ENCODE results near the gene ST6GALNAC2.

Gene ST6GALNAC2

DNA sequence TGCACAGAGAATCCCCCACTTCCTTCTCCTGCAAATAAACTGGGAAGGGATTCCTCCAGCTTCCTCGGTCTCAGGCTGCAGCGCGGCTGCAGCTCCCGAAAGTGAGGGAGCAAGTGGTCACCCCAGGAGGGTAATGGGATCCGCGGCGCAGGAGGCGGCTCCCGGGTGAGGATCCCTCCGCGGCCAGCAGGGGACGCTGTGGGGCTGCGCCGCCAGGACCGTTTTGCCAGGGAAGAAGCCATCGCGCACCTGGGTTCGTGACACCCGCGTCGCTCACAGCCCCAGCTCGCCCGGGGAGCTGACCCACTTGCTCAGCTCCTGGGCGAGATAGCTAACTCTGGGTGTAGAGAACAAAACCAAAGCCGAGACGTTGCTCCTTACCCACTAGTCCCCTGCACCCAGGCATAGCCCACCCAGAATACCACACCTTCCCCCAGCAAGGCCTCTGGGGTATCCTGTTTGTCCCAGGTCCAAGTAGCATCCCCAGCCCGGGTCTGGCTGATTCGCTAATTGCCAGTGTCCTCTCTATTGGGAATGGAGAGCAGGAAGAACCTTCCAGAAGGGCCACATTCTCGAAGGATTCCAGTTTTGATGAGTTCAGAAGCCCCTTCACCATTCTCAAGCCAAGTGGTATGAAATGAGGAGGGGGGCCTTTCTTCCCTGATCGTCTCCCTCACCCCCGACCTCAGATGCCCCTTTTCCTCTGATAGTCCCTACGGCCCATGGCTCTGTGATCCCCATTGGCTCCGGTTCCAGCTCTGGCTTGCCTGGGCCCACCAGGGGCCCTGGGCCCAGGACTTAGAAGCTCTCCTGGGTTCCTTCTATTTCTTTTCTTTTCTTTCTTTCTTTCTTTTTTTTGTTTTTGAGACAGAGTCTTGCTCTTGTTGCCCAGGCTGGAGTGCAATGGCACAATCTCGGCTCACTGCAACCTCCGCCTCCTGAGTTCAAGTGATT lies 62.3 kb downstream of the ST6GALNAC2 start (continued):
- TF ChIP-seq ZNF266 (tag by site-specific recombination; IDR thresholded peaks at IDR 0.05; ENCODE audit: low read depth) (no peak), SP3 (tag by site-specific recombination; IDR thresholded peaks at IDR 0.05) (no peak), SP7 (tag by site-specific recombination; IDR thresholded peaks at IDR 0.05) (peak; percentile 60), ZNF184 (tag by site-specific recombination; IDR thresholded peaks at IDR 0.05) (no peak), ZNF580 (tag by site-specific recombination; IDR thresholded peaks at IDR 0.05) (no peak), ZNF391 (tag by site-specific recombination; IDR thresholded peaks at IDR 0.05; ENCODE audit: borderline replicate concordance, low read depth) (no peak; the same call in 1 of the 2 replicates), GLI4 (tag by site-specific recombination; IDR thresholded peaks at IDR 0.05) (no peak), HIC1 (tag by site-specific recombination; IDR thresholded peaks at IDR 0.05) (peak; percentile 32; the same call in 1 of the 2 replicates), ZNF26 (tag by site-specific recombination; IDR thresholded peaks at IDR 0.05) (no peak), ZNF48 (tag by site-specific recombination; IDR thresholded peaks at IDR 0.05) (no peak), ZNF501 (tag by site-specific recombination; IDR thresholded peaks at IDR 0.05) (0 out of 2 replicates have a peak, but pooled peaks have one; percentile 63), ZNF433 (tag by site-specific recombination; IDR thresholded peaks at IDR 0.05; ENCODE audit: low read depth) (no peak), EGR2 (tag by site-specific recombination; IDR thresholded peaks at IDR 0.05; ENCODE audit: low read depth) (no peak), ZNF473 (tag by site-specific recombination; IDR thresholded peaks at IDR 0.05) (no peak), ZNF510 (tag by site-specific recombination; IDR thresholded peaks at IDR 0.05; ENCODE audit: insufficient replicate concordance) (no peak), GLI2 (tag by site-specific recombination; IDR thresholded peaks at IDR 0.05; ENCODE audit: borderline replicate concordance, low read depth) (no peak), ZNF792 (tag by site-specific recombination; IDR thresholded peaks at IDR 0.05) (no peak), ZNF302 (tag by site-specific recombination; IDR thresholded peaks at IDR 0.05; ENCODE audit: low read depth) (no peak), ZNF292 (tag by site-specific recombination; IDR thresholded peaks at IDR 0.05; ENCODE audit: borderline replicate concordance, low read depth) (no peak), KLF10 (tag by site-specific recombination; IDR thresholded peaks at IDR 0.05) (no peak), SCRT2 (tag by site-specific recombination; IDR thresholded peaks at IDR 0.05) (no peak), ZNF521 (tag by site-specific recombination; IDR thresholded peaks at IDR 0.05) (no peak), ZNF112 (tag by site-specific recombination; IDR thresholded peaks at IDR 0.05) (no peak), BCL11A (tag by site-specific recombination; IDR thresholded peaks at IDR 0.05; ENCODE audit: low read depth) (no peak), ZSCAN16 (tag by site-specific recombination; IDR thresholded peaks at IDR 0.05) (0 out of 2 replicates have a peak, but pooled peaks have one; percentile 12), KLF7 (tag by site-specific recombination; IDR thresholded peaks at IDR 0.05; ENCODE audit: borderline replicate concordance) (no peak)
- TF ChIP-seq, protein P1, sequence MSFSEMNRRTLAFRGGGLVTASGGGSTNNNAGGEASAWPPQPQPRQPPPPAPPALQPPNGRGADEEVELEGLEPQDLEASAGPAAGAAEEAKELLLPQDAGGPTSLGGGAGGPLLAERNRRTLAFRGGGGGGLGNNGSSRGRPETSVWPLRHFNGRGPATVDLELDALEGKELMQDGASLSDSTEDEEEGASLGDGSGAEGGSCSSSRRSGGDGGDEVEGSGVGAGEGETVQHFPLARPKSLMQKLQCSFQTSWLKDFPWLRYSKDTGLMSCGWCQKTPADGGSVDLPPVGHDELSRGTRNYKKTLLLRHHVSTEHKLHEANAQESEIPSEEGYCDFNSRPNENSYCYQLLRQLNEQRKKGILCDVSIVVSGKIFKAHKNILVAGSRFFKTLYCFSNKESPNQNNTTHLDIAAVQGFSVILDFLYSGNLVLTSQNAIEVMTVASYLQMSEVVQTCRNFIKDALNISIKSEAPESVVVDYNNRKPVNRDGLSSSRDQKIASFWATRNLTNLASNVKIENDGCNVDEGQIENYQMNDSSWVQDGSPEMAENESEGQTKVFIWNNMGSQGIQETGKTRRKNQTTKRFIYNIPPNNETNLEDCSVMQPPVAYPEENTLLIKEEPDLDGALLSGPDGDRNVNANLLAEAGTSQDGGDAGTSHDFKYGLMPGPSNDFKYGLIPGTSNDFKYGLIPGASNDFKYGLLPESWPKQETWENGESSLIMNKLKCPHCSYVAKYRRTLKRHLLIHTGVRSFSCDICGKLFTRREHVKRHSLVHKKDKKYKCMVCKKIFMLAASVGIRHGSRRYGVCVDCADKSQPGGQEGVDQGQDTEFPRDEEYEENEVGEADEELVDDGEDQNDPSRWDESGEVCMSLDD (tag by site-specific recombination; IDR thresholded peaks at IDR 0.05), result peak; percentile 62; the same call in 1 of the 2 replicates
- TF ChIP-seq, protein P2, sequence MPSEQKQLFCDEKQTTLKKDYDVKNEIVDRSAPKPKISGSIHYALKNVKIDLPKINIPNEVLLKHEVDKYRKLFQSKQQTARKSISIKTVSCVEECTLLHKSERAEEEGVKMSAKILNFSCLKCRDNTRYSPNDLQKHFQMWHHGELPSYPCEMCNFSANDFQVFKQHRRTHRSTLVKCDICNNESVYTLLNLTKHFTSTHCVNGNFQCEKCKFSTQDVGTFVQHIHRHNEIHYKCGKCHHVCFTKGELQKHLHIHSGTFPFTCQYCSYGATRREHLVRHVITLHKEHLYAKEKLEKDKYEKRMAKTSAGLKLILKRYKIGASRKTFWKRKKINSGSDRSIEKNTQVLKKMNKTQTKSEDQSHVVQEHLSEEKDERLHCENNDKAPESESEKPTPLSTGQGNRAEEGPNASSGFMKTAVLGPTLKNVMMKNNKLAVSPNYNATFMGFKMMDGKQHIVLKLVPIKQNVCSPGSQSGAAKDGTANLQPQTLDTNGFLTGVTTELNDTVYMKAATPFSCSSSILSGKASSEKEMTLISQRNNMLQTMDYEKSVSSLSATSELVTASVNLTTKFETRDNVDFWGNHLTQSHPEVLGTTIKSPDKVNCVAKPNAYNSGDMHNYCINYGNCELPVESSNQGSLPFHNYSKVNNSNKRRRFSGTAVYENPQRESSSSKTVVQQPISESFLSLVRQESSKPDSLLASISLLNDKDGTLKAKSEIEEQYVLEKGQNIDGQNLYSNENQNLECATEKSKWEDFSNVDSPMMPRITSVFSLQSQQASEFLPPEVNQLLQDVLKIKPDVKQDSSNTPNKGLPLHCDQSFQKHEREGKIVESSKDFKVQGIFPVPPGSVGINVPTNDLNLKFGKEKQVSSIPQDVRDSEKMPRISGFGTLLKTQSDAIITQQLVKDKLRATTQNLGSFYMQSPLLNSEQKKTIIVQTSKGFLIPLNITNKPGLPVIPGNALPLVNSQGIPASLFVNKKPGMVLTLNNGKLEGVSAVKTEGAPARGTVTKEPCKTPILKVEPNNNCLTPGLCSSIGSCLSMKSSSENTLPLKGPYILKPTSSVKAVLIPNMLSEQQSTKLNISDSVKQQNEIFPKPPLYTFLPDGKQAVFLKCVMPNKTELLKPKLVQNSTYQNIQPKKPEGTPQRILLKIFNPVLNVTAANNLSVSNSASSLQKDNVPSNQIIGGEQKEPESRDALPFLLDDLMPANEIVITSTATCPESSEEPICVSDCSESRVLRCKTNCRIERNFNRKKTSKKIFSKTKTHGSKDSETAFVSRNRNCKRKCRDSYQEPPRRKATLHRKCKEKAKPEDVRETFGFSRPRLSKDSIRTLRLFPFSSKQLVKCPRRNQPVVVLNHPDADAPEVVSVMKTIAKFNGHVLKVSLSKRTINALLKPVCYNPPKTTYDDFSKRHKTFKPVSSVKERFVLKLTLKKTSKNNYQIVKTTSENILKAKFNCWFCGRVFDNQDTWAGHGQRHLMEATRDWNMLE (tag by site-specific recombination; conservative IDR thresholded peaks at IDR 0.05; ENCODE audit: low read depth), result no peak
